ENCODE measurements around the gene BCL3. TPM values are rescaled to one million over a fixed set of nuclear protein-coding genes. Genes with fewer than 3 reads are reported as not detected.

The BCL3 gene
- total RNA-seq, 1 experiment from 2014 or later, result 7.8 TPM

- ChIA-PET CTCF (interaction anchor here (0.6 to 5.3 kb wide), 10 partner anchors 11 to 93 kb away, joined by 3 to 54 read pairs (median 5); partner anchors contain the start of gene NECTIN2), POLR2A (interaction anchor here (0.8 to 2.1 kb wide), 3 partner anchors 16 to 322 kb away, joined by 3 to 4 read pairs (median 3); no protein-coding TSS in a partner anchor)
- peak; percentile 27 for ATAC-seq
Measured at GRCh38 chr19:44752816-44753625, 4.5 kb downstream of the BCL3 start.

GRCh38 chr19:44753626-44753931 lies 5.1 kb downstream of the BCL3 start:
- no peaks in the 10 kb centered on the region for H3K9me3 Mint-ChIP-seq
- ChIA-PET CTCF (interaction anchor here (0.8 to 5.3 kb wide), 9 partner anchors 12 to 92 kb away, joined by 3 to 54 read pairs (median 4); partner anchors contain the start of gene NECTIN2), POLR2A (interaction anchor here (0.8 to 2.1 kb wide), 3 partner anchors 12 to 321 kb away, joined by 3 to 4 read pairs (median 3); no protein-coding TSS in a partner anchor)
- ATAC-seq (no peak), DNase-seq (ENCODE audit: low spot score) (no peak)
- H3K27me3 Mint-ChIP-seq (ENCODE audit: low read depth), result peaks cover 87% of the 10 kb centered on the region
- peak overlapping the region; percentile 71 for H3K4me3 Mint-ChIP-seq
- TF ChIP-seq ZBTB21 (CRISPR knock-in tag; IDR thresholded peaks at IDR 0.05; ENCODE audit: borderline replicate concordance) (no peak), GRHL2 (CRISPR knock-in tag; IDR thresholded peaks at IDR 0.05; ENCODE audit: insufficient replicate concordance, severe bottlenecking) (no peak), CREM (CRISPR knock-in tag; IDR thresholded peaks at IDR 0.05) (0 out of 2 replicates have a peak, but pooled peaks have one; percentile 7), PREB (CRISPR knock-in tag; IDR thresholded peaks at IDR 0.05; ENCODE audit: borderline replicate concordance) (no peak), AR (CRISPR knock-in tag; IDR thresholded peaks at IDR 0.05) (no peak), MAX (CRISPR knock-in tag; IDR thresholded peaks at IDR 0.05) (no peak)
- no peak overlapping the region for H3K27ac Mint-ChIP-seq
- H3K4me1 Mint-ChIP-seq, result peaks cover 32% of the 10 kb centered on the region
- H3K36me3 Mint-ChIP-seq, result no peaks in the 10 kb centered on the region

More at GRCh38 chr19:44752816-44753625, 4.5 kb downstream of the BCL3 start:
- H3K27me3 Mint-ChIP-seq (ENCODE audit: low read depth), result peaks cover 87% of the 10 kb centered on the region
- H3K9me3 Mint-ChIP-seq, result no peaks in the 10 kb centered on the region
- no peak overlapping the region for H3K27ac Mint-ChIP-seq
- TF ChIP-seq FOXJ3 (CRISPR knock-in tag; IDR thresholded peaks at IDR 0.05; ENCODE audit: borderline replicate concordance) (no peak), ETV6 (CRISPR knock-in tag; IDR thresholded peaks at IDR 0.05) (peak; percentile 47; the same call in 1 of the 2 replicates), CREM (CRISPR knock-in tag; IDR thresholded peaks at IDR 0.05) (0 out of 2 replicates have a peak, but pooled peaks have one; percentile 30)
- H3K4me3 Mint-ChIP-seq, result peak overlapping the region; percentile 71
- peak; percentile 72 for DNase-seq (ENCODE audit: low spot score)
- peaks cover 30% of the 10 kb centered on the region for H3K4me1 Mint-ChIP-seq
- no peaks in the 10 kb centered on the region for H3K36me3 Mint-ChIP-seq

GRCh38 chr19:44753932-44754749 lies 5.6 kb downstream of the BCL3 start:
- H3K4me1 Mint-ChIP-seq, result peaks cover 32% of the 10 kb centered on the region
- H3K4me3 Mint-ChIP-seq, result peak overlapping the region; percentile 71
- no peak for TF ChIP-seq ZNF121 (CRISPR knock-in tag; IDR thresholded peaks at IDR 0.05)
- no peak for TF ChIP-seq JAZF1 (CRISPR knock-in tag; IDR thresholded peaks at IDR 0.05)
- TF ChIP-seq CTCF (IDR thresholded peaks at IDR 0.05), result no peak
- TF ChIP-seq FOXK1 (CRISPR knock-in tag; IDR thresholded peaks at IDR 0.05), result 0 out of 2 replicates have a peak, but pooled peaks have one; percentile 22
- no peak for TF ChIP-seq AR (CRISPR knock-in tag; IDR thresholded peaks at IDR 0.05)
- 0 out of 2 replicates have a peak, but pooled peaks have one; percentile 44 for TF ChIP-seq ETV6 (CRISPR knock-in tag; IDR thresholded peaks at IDR 0.05)
- TF ChIP-seq SP1 (CRISPR knock-in tag; conservative IDR thresholded peaks at IDR 0.05), result 0 out of 2 replicates have a peak, but pooled peaks have one; percentile 18
- TF ChIP-seq NR3C1 (CRISPR knock-in tag; conservative IDR thresholded peaks at IDR 0.05; ENCODE audit: low read depth), result no peak
- POLR2A ChIA-PET, result interaction anchor here (0.8 to 2.1 kb wide), 3 partner anchors 13 to 321 kb away, joined by 3 to 4 read pairs (median 3); no protein-coding TSS in a partner anchor
- H3K36me3 Mint-ChIP-seq, result no peaks in the 10 kb centered on the region
- ATAC-seq (peak; percentile 13), DNase-seq (ENCODE audit: low spot score) (peak; percentile 79)
- peaks cover 86% of the 10 kb centered on the region for H3K27me3 Mint-ChIP-seq (ENCODE audit: low read depth)
- H3K27ac Mint-ChIP-seq, result no peak overlapping the region
- CTCF ChIA-PET, result interaction anchor here (0.8 to 5.3 kb wide), 9 partner anchors 12 to 92 kb away, joined by 3 to 54 read pairs (median 4); partner anchors contain the start of gene NECTIN2
- H3K9me3 Mint-ChIP-seq, result no peaks in the 10 kb centered on the region

Measured in WTC11 (cell line).